MM.1S (cell line): Measurements from ENCODE around the gene DIP2C.
"Not testable (repeated sequence)": the region's sequence is repeated elsewhere in the genome, so short reads cannot be mapped to it uniquely, and the experiment has no call there.

Experiments used
- DNase-seq: peaks from one replicate; pipeline ENCODE4 v3.0.0-alpha.2; 2015
- H2AFZ ChIP-seq: fragments of 300-600 bp; sonication (generic); 2 replicates; pipeline ENCODE4 v1.6.0; 2016; ENCODE audit warnings: antibody characterized with exemption, low read length
- H3F3A ChIP-seq: fragments of 300-600 bp; sonication (generic); 2 replicates; pipeline ENCODE4 v1.6.1; 2016; ENCODE audit warnings: mild to moderate bottlenecking, antibody characterized with exemption, low read length, moderate library complexity, mixed read lengths; ENCODE audit not compliant: insufficient read depth
- H3K27ac ChIP-seq: fragments of 300-600 bp; sonication (generic); 2 replicates; pipeline ENCODE4 v1.5.1; 2016; ENCODE audit warnings: mild to moderate bottlenecking, low read length
- H3K27me3 ChIP-seq: fragments of 300-600 bp; sonication (generic); replicated peaks from 2 replicates; pipeline ENCODE4 v1.6.0; 2016; ENCODE audit warnings: low read length; ENCODE audit not compliant: insufficient read depth
- H3K36me3 ChIP-seq: fragments of 300-600 bp; sonication (generic); replicated peaks from 2 replicates; pipeline ENCODE4 v1.6.1; 2016; ENCODE audit warnings: mild to moderate bottlenecking, low read length, mixed read lengths; ENCODE audit not compliant: insufficient read depth
- H3K4me1 ChIP-seq: fragments of 300-600 bp; sonication (generic); 2 replicates; pipeline ENCODE4 v1.6.1; 2016; ENCODE audit warnings: low read length, mixed read lengths
- H3K4me2 ChIP-seq: fragments of 300-600 bp; sonication (generic); 2 replicates; pipeline ENCODE4 v1.6.0; 2016; ENCODE audit warnings: low read depth, low read length
- H3K4me3 ChIP-seq: fragments of 300-600 bp; sonication (generic); 2 replicates; pipeline ENCODE4 v1.5.1; 2016; ENCODE audit warnings: low read length, mixed read lengths
- H3K79me2 ChIP-seq: fragments of 300-600 bp; sonication (generic); 2 replicates; pipeline ENCODE4 v1.6.1; 2016; ENCODE audit warnings: mixed run types, low read length, mixed read lengths
- H3K9ac ChIP-seq: fragments of 300-600 bp; sonication (generic); 2 replicates; pipeline ENCODE4 v1.6.1; 2016; ENCODE audit warnings: low read length, mixed read lengths
- H3K9me2 ChIP-seq: fragments of 300-600 bp; sonication (generic); replicated peaks from 2 replicates; pipeline ENCODE4 v1.6.1; 2016; ENCODE audit warnings: mild to moderate bottlenecking, low read length, mixed read lengths; ENCODE audit not compliant: insufficient read depth
- H3K9me3 ChIP-seq: fragments of 300-600 bp; sonication (generic); replicated peaks from 2 replicates; pipeline ENCODE4 v1.6.1; 2016; ENCODE audit warnings: mild to moderate bottlenecking, low read length, mixed read lengths; ENCODE audit not compliant: insufficient read depth
- H4K20me1 ChIP-seq: fragments of 300-600 bp; sonication (generic); 2 replicates; pipeline ENCODE4 v1.6.1; 2016; ENCODE audit warnings: mild to moderate bottlenecking, low read length, moderate library complexity, mixed read lengths; ENCODE audit not compliant: insufficient read depth
- EZH2 ChIP-seq: fragments of 300-600 bp; sonication (generic); optimal IDR thresholded peaks from 2 replicates; pipeline ENCODE3; 2017; ENCODE audit warnings: low read depth, mild to moderate bottlenecking, antibody characterized with exemption, low read length, mixed read lengths
- EZH2phosphoT487 ChIP-seq: fragments of 300-600 bp; sonication (generic); IDR thresholded peaks from 2 replicates; pipeline ENCODE4 v1.6.1; 2018; ENCODE audit warnings: antibody characterized with exemption, low read length
- TF ChIP-seq, protein P1 (sequence below): fragments of 300-600 bp; sonication (generic); IDR thresholded peaks from 2 replicates; pipeline ENCODE4 v1.5.1; 2016; ENCODE audit warnings: antibody characterized with exemption, low read length, mixed read lengths

Gene DIP2C

DNA sequence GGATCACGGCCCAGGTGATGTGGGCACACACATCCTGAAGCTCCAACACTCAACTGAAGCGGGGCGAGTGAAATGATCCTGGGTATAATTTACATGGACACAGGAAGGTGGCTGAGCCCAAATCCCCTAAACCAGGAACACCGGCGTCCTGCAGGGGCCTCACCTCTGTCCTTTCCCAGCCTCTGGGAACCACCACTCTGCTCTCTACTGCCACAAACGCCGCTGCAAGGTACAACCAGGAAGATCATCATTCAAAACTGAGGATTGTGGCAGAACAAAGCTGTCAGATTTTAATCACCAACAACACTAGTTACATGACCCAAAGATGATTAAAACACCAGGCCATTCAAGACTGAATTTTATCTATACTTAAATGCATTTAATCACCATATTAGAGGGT lies 104.0 kb downstream of the DIP2C start:
- no peaks in the 10 kb centered on the region for H3K9me3 ChIP-seq
- H3K9me2 ChIP-seq: no peaks in the 10 kb centered on the region
- DNase-seq: no peak
- no peak overlapping the region for H3K27ac ChIP-seq
- H3K9ac ChIP-seq: no peak overlapping the region
- TF ChIP-seq EZH2phosphoT487: no peak
- no peak for TF ChIP-seq EZH2
- TF ChIP-seq, protein P1, sequence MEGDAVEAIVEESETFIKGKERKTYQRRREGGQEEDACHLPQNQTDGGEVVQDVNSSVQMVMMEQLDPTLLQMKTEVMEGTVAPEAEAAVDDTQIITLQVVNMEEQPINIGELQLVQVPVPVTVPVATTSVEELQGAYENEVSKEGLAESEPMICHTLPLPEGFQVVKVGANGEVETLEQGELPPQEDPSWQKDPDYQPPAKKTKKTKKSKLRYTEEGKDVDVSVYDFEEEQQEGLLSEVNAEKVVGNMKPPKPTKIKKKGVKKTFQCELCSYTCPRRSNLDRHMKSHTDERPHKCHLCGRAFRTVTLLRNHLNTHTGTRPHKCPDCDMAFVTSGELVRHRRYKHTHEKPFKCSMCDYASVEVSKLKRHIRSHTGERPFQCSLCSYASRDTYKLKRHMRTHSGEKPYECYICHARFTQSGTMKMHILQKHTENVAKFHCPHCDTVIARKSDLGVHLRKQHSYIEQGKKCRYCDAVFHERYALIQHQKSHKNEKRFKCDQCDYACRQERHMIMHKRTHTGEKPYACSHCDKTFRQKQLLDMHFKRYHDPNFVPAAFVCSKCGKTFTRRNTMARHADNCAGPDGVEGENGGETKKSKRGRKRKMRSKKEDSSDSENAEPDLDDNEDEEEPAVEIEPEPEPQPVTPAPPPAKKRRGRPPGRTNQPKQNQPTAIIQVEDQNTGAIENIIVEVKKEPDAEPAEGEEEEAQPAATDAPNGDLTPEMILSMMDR: no peak
- peaks cover 30% of the 10 kb centered on the region for H3K4me1 ChIP-seq
- H2AFZ ChIP-seq: no peak overlapping the region
- H3K79me2 ChIP-seq: no peaks in the 10 kb centered on the region
- no peak overlapping the region for H3K4me3 ChIP-seq
- peaks cover 24% of the 10 kb centered on the region for H3F3A ChIP-seq
- no peaks in the 10 kb centered on the region for H3K36me3 ChIP-seq
- H3K27me3 ChIP-seq: no peaks in the 10 kb centered on the region
- H4K20me1 ChIP-seq: no peaks in the 10 kb centered on the region
- no peak overlapping the region for H3K4me2 ChIP-seq

DNA sequence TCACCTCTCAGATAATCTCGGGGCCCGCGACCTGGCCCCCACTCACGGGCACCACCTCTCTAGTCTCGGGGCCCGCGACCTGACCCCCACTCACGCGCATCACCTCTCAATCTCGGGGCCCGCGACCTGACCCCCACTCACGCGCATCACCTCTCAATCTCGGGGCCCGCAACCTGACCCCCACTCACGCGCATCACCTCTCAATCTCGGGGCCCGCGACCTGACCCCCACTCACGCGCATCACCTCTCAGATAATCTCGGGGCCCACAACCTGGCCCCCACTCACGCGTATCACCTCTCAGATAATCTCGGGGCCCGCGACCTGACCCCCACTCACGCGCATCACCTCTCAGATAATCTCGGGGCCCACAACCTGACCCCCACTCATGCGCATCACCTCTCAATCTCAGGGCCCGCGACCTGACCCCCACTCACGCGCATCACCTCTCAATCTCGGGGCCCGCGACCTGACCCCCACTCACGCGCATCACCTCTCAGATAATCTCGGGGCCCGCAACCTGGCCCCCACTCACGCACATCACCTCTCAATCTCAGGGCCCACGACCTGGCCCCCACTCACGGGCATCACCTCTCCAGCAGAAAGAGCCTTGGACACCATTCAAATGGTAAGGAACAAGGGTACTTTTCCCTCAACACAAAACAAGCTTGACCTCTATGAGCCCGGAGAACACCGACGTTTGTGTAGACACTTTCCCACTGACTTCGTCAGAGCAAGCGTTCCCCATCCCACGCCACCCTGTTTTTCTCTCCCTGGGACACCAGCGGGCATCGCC lies 104.8 kb downstream of the DIP2C start:
- not testable (repeated sequence) for H3K79me2 ChIP-seq, H3K9me3 ChIP-seq, H3K4me2 ChIP-seq, H3K27ac ChIP-seq, H3K9me2 ChIP-seq, H2AFZ ChIP-seq, H3K36me3 ChIP-seq, H3K4me3 ChIP-seq, H4K20me1 ChIP-seq, DNase-seq, H3K9ac ChIP-seq, H3K27me3 ChIP-seq
- peaks cover 16% of the 10 kb centered on the region for H3F3A ChIP-seq
- peaks cover 22% of the 10 kb centered on the region for H3K4me1 ChIP-seq

DNA sequence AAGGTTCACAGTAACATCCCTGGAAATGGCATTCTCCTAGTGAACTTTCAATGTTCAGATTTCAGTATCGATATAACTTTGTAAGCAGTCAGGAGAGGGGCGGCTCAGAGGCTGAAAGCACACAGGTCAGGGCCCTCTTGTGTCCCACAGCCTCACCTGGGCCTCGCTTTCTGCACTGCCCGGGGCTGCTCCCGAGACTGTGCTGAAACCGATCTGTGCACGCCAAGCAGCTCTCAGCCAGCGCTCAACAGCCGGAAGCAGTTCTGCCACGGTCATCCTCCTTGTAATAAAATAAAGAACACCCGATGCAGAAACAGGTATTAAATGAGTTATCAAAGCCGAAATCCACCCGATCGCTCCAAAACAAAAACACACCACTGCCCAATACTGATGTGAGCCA lies 106.0 kb downstream of the DIP2C start:
- DNase-seq: no peak
- Histone ChIP-seq H4K20me1 (no peaks in the 10 kb centered on the region), H3K36me3 (no peaks in the 10 kb centered on the region), H3K27me3 (no peaks in the 10 kb centered on the region), H3F3A (peaks cover 4% of the 10 kb centered on the region; the same call in 1 of the 2 replicates), H3K4me3 (no peak overlapping the region), H3K4me2 (no peak overlapping the region), H3K9me2 (no peaks in the 10 kb centered on the region), H3K27ac (no peak overlapping the region), H3K9ac (no peak overlapping the region), H3K9me3 (no peaks in the 10 kb centered on the region), H3K4me1 (peaks cover 12% of the 10 kb centered on the region), H3K79me2 (no peaks in the 10 kb centered on the region), H2AFZ (no peak overlapping the region)
- no peak for TF ChIP-seq EZH2
- TF ChIP-seq, protein P1: no peak
- TF ChIP-seq EZH2phosphoT487: no peak

DNA sequence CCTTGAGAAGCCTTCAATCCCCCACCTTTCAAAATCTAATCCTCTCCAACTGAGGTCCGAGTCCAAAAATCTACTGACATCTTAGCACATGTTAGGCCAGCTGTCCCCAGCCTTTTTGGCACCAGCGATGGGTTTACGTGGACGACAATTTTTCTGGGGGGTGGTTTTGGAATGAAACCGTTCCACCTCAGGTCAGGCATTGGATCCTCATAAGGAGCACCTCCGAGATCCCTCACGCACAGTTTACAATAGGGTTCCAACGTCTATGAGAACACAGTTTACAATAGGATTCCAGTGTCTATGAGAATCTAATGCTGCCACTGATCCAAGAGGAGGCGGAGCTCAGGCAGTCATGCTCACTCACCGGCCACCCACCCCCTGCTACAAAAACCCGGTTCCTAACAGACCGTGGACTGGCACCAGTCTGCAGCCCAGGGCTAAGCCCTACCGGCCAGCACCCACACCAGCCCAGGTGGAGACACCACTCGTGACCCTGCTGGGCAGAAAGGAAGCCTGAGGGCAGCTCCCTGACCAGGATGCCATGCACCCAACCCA lies 107.6 kb downstream of the DIP2C start:
- H3K9me2 ChIP-seq: no peaks in the 10 kb centered on the region
- no peaks in the 10 kb centered on the region for H3F3A ChIP-seq
- no peaks in the 10 kb centered on the region for H4K20me1 ChIP-seq
- no peak overlapping the region for H3K9ac ChIP-seq
- DNase-seq: no peak
- no peak overlapping the region for H2AFZ ChIP-seq
- no peaks in the 10 kb centered on the region for H3K27me3 ChIP-seq
- no peak overlapping the region for H3K4me3 ChIP-seq
- no peak for TF ChIP-seq EZH2phosphoT487
- TF ChIP-seq, protein P1: no peak
- no peak for TF ChIP-seq EZH2
- no peaks in the 10 kb centered on the region for H3K9me3 ChIP-seq
- H3K4me2 ChIP-seq: no peak overlapping the region
- no peaks in the 10 kb centered on the region for H3K79me2 ChIP-seq
- no peak overlapping the region for H3K27ac ChIP-seq
- 0 out of 2 replicates have a peak, but pooled peaks cover 6% of the 10 kb centered on the region for H3K4me1 ChIP-seq
- H3K36me3 ChIP-seq: no peaks in the 10 kb centered on the region
